ENCODE data around the gene RTN4. TPM values are rescaled to one million over a fixed set of nuclear protein-coding genes. Genes with fewer than 3 reads are reported as not detected.

RTN4 gene
- total RNA-seq, 4 donors from 2014 or later: 95.8 to 179 (median 129) TPM

- H3K4me3 ChIP-seq: no peak overlapping the region
- H3K4me1 ChIP-seq: peaks cover 6 to 95% (median 39%) of the 10 kb centered on the region in 3 donors
- intact Hi-C loops (cut with DNase I): no loop called here
- 85 to 88% methylated on average over 10 of the region's 10 CpGs for WGBS, 2 donors
- no peak for TF ChIP-seq CTCF (IDR thresholded peaks at IDR 0.05)
- TF ChIP-seq POLR2A (IDR thresholded peaks at IDR 0.05): no peak
- H3K36me3 ChIP-seq: no peaks in the 10 kb centered on the region
- DNase-seq: no peak
- no peaks in the 10 kb centered on the region for H3K9me3 ChIP-seq
- H3K27me3 ChIP-seq: no peaks in the 10 kb centered on the region
- H3K27ac ChIP-seq: no peak overlapping the region
These were observed 46.3 kb downstream of the RTN4 start for GRCh38 chr2:55003706-55004639.

- intact Hi-C loops (cut with DNase I): no loop called here
- no peak overlapping the region for H3K4me3 ChIP-seq
- H3K27ac ChIP-seq: no peak overlapping the region
- no peaks in the 10 kb centered on the region for H3K27me3 ChIP-seq
- peaks cover 6 to 92% (median 34%) of the 10 kb centered on the region in 3 donors for H3K4me1 ChIP-seq
- no peaks in the 10 kb centered on the region for H3K9me3 ChIP-seq
- no peaks in the 10 kb centered on the region for H3K36me3 ChIP-seq
- DNase-seq: no peak
- TF ChIP-seq CTCF (IDR thresholded peaks at IDR 0.05): no peak
- TF ChIP-seq POLR2A (IDR thresholded peaks at IDR 0.05): no peak
- WGBS, 2 donors: 64 to 90% methylated on average over 2 of the region's 2 CpGs
These were observed 48.5 kb downstream of the RTN4 start for GRCh38 chr2:55001716-55002115.

GRCh38 chr2:55000341-55000740 is 49.9 kb downstream of the RTN4 start:
- TF ChIP-seq POLR2A (IDR thresholded peaks at IDR 0.05): no peak
- TF ChIP-seq CTCF (IDR thresholded peaks at IDR 0.05): no peak
- 35 to 53% methylated on average over 4 of the region's 4 CpGs for WGBS, 2 donors
- H3K4me1 ChIP-seq: peaks cover 6 to 81% (median 27%) of the 10 kb centered on the region in 3 donors
- intact Hi-C loops (cut with DNase I): no loop called here
- H3K27ac ChIP-seq: peak overlapping the region in 1 of 4 donors; percentile 66
- no peak for DNase-seq
- H3K36me3 ChIP-seq: no peaks in the 10 kb centered on the region
- no peak overlapping the region for H3K4me3 ChIP-seq
- no peaks in the 10 kb centered on the region for H3K9me3 ChIP-seq
- H3K27me3 ChIP-seq: no peaks in the 10 kb centered on the region

GRCh38 chr2:54999182-54999581 is 51.1 kb downstream of the RTN4 start:
- no peaks in the 10 kb centered on the region for H3K9me3 ChIP-seq
- H3K36me3 ChIP-seq: no peaks in the 10 kb centered on the region
- 13 to 14% methylated on average over 3 of the region's 3 CpGs for WGBS, 2 donors
- H3K4me1 ChIP-seq: peaks cover 6 to 81% (median 27%) of the 10 kb centered on the region in 3 donors
- DNase-seq: no peak
- H3K27ac ChIP-seq: peak overlapping the region in 2 of 4 donors; percentile 18 to 66
- no peaks in the 10 kb centered on the region for H3K27me3 ChIP-seq
- intact Hi-C loops (cut with DNase I): no loop called here
- peak overlapping the region in 2 of 4 donors; percentile 9 to 13 for H3K4me3 ChIP-seq
- TF ChIP-seq CTCF (IDR thresholded peaks at IDR 0.05) (no peak), POLR2A (IDR thresholded peaks at IDR 0.05) (no peak)

GRCh38 chr2:54997826-54998225 is 52.4 kb downstream of the RTN4 start:
- intact Hi-C loops (cut with DNase I): no loop called here
- H3K9me3 ChIP-seq: no peaks in the 10 kb centered on the region
- TF ChIP-seq POLR2A (IDR thresholded peaks at IDR 0.05): no peak
- no peak for TF ChIP-seq CTCF (IDR thresholded peaks at IDR 0.05)
- DNase-seq: no peak
- H3K4me3 ChIP-seq: no peak overlapping the region
- no peaks in the 10 kb centered on the region for H3K36me3 ChIP-seq
- H3K27ac ChIP-seq: no peak overlapping the region
- H3K27me3 ChIP-seq: no peaks in the 10 kb centered on the region
- H3K4me1 ChIP-seq: peaks cover 6 to 80% (median 27%) of the 10 kb centered on the region in 3 donors
- WGBS, 2 donors: 77 to 94% methylated on average over 1 of the region's 1 CpG
